Loucy (cell line): ENCODE measurements around the gene AGTRAP.

Experiments used
- H2AFZ ChIP-seq: fragments of 200-600 bp; sonication (generic); 2 replicates; pipeline ENCODE4 v1.6.0; 2016; ENCODE audit warnings: antibody characterized with exemption, mild to moderate bottlenecking, low read length, moderate library complexity
- H3F3A ChIP-seq: fragments of 200-600 bp; 2 replicates; pipeline ENCODE4 v1.6.0; 2016; ENCODE audit warnings: antibody characterized with exemption, low read depth, mild to moderate bottlenecking
- H3K27me3 ChIP-seq: fragments of 200-600 bp; sonication (generic); 2 replicates; pipeline ENCODE4 v1.6.1; 2014; ENCODE audit warnings: low read length, mild to moderate bottlenecking; ENCODE audit not compliant: insufficient read depth, poor library complexity, severe bottlenecking
- H3K36me3 ChIP-seq: fragments of 200-600 bp; sonication (generic); 2 replicates; pipeline ENCODE4 v1.6.1; 2016; ENCODE audit warnings: low read length; ENCODE audit not compliant: insufficient read depth
- H3K4me1 ChIP-seq: fragments of 200-600 bp; sonication (generic); 2 replicates; pipeline ENCODE4 v1.5.1; 2014; ENCODE audit warnings: low read length, mild to moderate bottlenecking; ENCODE audit not compliant: insufficient read depth, poor library complexity, severe bottlenecking
- H3K4me2 ChIP-seq: fragments of 200-600 bp; sonication (generic); 2 replicates; pipeline ENCODE4 v1.6.0; 2014; ENCODE audit warnings: antibody characterized with exemption, low read length, low read depth, mild to moderate bottlenecking; ENCODE audit not compliant: poor library complexity, severe bottlenecking
- H3K4me3 ChIP-seq: fragments of 200-600 bp; sonication (generic); 2 replicates; pipeline ENCODE4 v1.5.1; 2014; ENCODE audit warnings: low read length, mild to moderate bottlenecking, mixed read lengths; ENCODE audit not compliant: poor library complexity, severe bottlenecking
- H3K79me2 ChIP-seq: fragments of 200-600 bp; sonication (generic); 2 replicates; pipeline ENCODE4 v1.6.1; 2014; ENCODE audit warnings: low read length; ENCODE audit not compliant: insufficient read depth
- H3K9ac ChIP-seq: fragments of 200-600 bp; sonication (generic); 2 replicates; pipeline ENCODE4 v1.6.0; 2014; ENCODE audit warnings: mild to moderate bottlenecking, low read depth, low read length, moderate library complexity; ENCODE audit not compliant: poor library complexity, severe bottlenecking
- H3K9me2 ChIP-seq: fragments of 200-600 bp; sonication (generic); replicated peaks from 2 replicates; pipeline ENCODE4 v1.6.1; 2016; ENCODE audit warnings: low read depth, low read length, mixed read lengths
- H3K9me3 ChIP-seq: fragments of 200-600 bp; sonication (generic); 2 replicates; pipeline ENCODE4 v1.6.1; 2014; ENCODE audit warnings: mild to moderate bottlenecking, antibody characterized with exemption, low read length, low read depth; ENCODE audit not compliant: insufficient read depth
- H4K20me1 ChIP-seq: fragments of 200-600 bp; sonication (generic); 2 replicates; pipeline ENCODE4 v1.6.0; 2014; ENCODE audit warnings: antibody characterized with exemption, low read length, mild to moderate bottlenecking; ENCODE audit not compliant: insufficient read depth, poor library complexity, severe bottlenecking
- CTCF ChIP-seq: fragments of 200-600 bp; sonication (generic); conservative IDR thresholded peaks from 2 replicates; pipeline ENCODE4 v1.5.1; 2014; ENCODE audit warnings: mild to moderate bottlenecking, antibody characterized with exemption, low read length
- EZH2phosphoT487 ChIP-seq: fragments of 200-600 bp; IDR thresholded peaks from 2 replicates; pipeline ENCODE4 v1.6.1; 2018; ENCODE audit warnings: antibody characterized with exemption, mild to moderate bottlenecking, moderate library complexity, borderline replicate concordance

Gene AGTRAP

GRCh38 chr1:11784256-11784992, 48.5 kb downstream of the AGTRAP start:
- no peaks in the 10 kb centered on the region for H3F3A ChIP-seq

GRCh38 chr1:11784993-11785769, 49.2 kb downstream of the AGTRAP start:
- H3K9me2 ChIP-seq: no peaks in the 10 kb centered on the region
- peak; percentile 86 for TF ChIP-seq CTCF
- TF ChIP-seq EZH2phosphoT487: no peak
- H3K9ac ChIP-seq: no peak overlapping the region
- H3K4me1 ChIP-seq: no peaks in the 10 kb centered on the region
- H3K27me3 ChIP-seq: no peaks in the 10 kb centered on the region
- no peak overlapping the region for H3K4me2 ChIP-seq
- H2AFZ ChIP-seq: no peak overlapping the region
- no peaks in the 10 kb centered on the region for H3F3A ChIP-seq
- H3K36me3 ChIP-seq: no peaks in the 10 kb centered on the region
- H3K4me3 ChIP-seq: no peak overlapping the region
- no peaks in the 10 kb centered on the region for H3K79me2 ChIP-seq
- no peaks in the 10 kb centered on the region for H3K9me3 ChIP-seq
- no peaks in the 10 kb centered on the region for H4K20me1 ChIP-seq

More at GRCh38 chr1:11784256-11784992, 48.5 kb downstream of the AGTRAP start:
- H3K79me2 ChIP-seq: no peaks in the 10 kb centered on the region
- no peaks in the 10 kb centered on the region for H3K36me3 ChIP-seq
- H3K4me1 ChIP-seq: no peaks in the 10 kb centered on the region
- no peak overlapping the region for H2AFZ ChIP-seq
- no peaks in the 10 kb centered on the region for H3K27me3 ChIP-seq
- H3K4me3 ChIP-seq: no peak overlapping the region
- no peak overlapping the region for H3K4me2 ChIP-seq
- H3K9ac ChIP-seq: no peak overlapping the region
- no peaks in the 10 kb centered on the region for H4K20me1 ChIP-seq
- TF ChIP-seq EZH2phosphoT487: no peak
- no peak for TF ChIP-seq CTCF
- no peaks in the 10 kb centered on the region for H3K9me3 ChIP-seq
- H3K9me2 ChIP-seq: no peaks in the 10 kb centered on the region

GRCh38 chr1:11786168-11786567, 50.2 kb downstream of the AGTRAP start:
- Histone ChIP-seq H3K4me2 (no peak overlapping the region), H3K27me3 (no peaks in the 10 kb centered on the region), H3K79me2 (no peaks in the 10 kb centered on the region), H3K4me1 (no peaks in the 10 kb centered on the region), H3K9ac (no peak overlapping the region), H3K9me3 (no peaks in the 10 kb centered on the region), H2AFZ (no peak overlapping the region), H4K20me1 (no peaks in the 10 kb centered on the region), H3K4me3 (no peak overlapping the region), H3K9me2 (no peaks in the 10 kb centered on the region), H3K36me3 (no peaks in the 10 kb centered on the region), H3F3A (no peaks in the 10 kb centered on the region)
- no peak for TF ChIP-seq CTCF
- no peak for TF ChIP-seq EZH2phosphoT487
